Occipital lobe (tissue), 2 donors: ENCODE results near the gene VWA5B2. TPM values are rescaled to one million over a fixed set of nuclear protein-coding genes. Genes with fewer than 3 reads are reported as not detected.
"Not testable (repeated sequence)": the region's sequence is repeated elsewhere in the genome, so short reads cannot be mapped to it uniquely, and the experiment has no call there.

Source experiments
- DNase-seq: peaks from one replicate; lab custom pipeline; 2025; lab: John Stamatoyannopoulos, UW
- total RNA-seq: library from RNA; depleted of rRNA; stranded (reverse); fragments of >200 nt; gene quantifications from one replicate; pipeline ENCODE4 v1.2.3, GENCODE V29; 2014

VWA5B2 gene
- total RNA-seq, 1 donor from 2014 or later = 0.31 TPM

DNA sequence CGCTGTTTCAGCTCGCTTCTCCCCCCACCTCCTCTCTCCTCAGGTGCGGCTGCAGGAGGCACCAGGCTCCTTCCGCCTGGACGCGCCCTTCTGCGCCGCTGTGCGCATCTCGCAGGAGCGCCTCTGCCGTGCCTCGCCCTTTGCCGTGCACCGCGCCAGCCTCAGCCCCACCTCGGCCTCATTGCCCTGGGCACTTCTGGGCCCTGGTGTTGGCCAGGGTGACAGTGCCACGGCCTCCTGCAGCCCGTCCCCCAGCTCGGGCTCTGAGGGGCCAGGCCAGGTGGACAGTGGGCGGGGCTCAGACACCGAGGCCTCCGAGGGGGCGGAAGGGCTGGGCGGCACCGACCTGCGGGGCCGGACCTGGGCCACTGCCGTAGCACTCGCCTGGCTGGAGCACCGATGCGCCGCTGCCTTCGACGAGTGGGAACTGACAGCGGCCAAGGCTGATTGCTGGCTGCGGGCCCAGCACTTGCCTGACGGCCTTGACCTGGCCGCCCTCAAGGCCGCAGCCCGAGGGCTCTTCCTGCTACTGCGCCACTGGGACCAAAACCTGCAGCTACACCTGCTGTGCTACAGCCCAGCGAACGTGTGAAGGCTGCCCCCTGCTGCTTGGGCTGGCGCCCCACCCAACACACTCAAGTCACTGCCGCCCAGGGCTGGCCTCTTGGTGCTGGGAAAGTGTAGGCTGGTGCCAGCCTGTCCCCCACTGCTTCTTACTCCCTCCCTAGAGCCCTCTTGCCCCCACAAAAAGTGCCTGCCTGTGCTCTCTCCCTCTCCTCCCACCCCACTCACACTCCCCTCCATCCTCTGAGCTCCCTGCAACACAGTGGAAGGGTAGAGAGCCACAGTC lies 12.3 kb downstream of the VWA5B2 start:
- DNase-seq = no peak

DNA sequence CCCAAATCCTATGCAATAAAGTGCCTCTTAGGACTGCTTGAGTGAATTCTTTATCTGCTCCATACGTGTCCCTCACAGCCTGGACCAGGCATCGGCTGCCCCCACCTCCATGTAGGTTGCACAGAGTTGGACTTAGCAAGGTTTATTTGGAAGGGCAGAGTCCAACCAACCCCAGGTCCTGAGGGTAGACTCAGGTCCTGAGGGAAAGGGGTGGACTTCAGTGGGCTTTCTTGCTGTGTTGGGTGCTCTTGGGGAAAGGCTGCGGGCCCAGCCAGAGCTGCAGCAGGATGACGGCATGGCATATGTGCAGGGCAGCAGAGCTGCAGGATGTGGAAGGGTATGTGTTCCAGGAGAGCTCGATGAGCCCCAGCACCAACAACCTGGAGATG lies 12.9 kb downstream of the VWA5B2 start:
- DNase-seq = no peak

DNA sequence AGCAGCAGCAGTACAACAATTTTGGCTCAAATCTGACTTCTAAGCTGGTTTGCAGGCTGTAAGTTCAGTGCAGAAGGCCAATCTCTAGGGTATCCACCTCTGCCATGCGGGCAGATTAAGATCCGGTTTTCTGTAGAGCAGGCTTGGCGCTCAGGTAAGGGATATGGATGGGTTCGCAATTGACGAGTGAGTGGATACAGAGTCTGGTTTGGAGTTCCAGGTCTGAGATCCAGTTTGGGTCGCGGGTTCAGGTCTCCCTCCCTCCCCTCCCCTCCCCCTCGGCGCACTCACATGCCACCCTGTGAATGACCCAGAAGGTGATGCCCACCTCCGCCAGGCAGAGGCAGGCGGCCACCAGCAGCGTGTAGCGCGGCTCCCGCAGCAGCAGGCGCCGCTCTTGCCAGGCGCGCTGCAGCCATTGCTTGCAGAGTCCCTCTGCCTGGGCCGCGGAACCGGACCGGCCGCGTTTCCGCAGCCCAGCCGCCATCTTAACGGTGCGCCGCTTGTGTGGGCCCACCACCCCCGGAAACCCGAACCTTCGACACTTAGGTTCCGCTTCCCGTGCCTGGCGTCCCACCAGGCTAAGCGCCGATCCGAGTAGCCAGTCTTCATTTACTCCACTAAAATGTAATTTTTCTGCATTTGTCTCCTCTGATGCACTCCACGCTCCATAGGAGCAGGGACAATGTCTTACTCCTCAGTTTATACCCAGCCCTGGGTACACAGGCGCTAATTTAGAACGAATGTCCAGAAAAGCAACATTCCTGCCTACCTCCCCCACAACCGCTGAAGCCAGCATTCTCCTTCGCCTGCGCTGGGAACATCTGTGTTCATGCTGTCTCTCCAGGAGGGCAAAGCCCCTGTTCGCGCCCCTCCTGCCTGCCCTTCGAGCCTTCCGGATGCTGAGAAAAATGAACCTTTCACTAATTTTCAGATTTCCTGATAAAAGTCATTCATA lies 19.3 kb downstream of the VWA5B2 start, which contains the start of gene ALG3:
ALG3 (minus strand) TSS at position 509 of the 958 bp plus-strand sequence; CDS start at position 487, 22 bp downstream.
- DNase-seq = peak; percentile 78

DNA sequence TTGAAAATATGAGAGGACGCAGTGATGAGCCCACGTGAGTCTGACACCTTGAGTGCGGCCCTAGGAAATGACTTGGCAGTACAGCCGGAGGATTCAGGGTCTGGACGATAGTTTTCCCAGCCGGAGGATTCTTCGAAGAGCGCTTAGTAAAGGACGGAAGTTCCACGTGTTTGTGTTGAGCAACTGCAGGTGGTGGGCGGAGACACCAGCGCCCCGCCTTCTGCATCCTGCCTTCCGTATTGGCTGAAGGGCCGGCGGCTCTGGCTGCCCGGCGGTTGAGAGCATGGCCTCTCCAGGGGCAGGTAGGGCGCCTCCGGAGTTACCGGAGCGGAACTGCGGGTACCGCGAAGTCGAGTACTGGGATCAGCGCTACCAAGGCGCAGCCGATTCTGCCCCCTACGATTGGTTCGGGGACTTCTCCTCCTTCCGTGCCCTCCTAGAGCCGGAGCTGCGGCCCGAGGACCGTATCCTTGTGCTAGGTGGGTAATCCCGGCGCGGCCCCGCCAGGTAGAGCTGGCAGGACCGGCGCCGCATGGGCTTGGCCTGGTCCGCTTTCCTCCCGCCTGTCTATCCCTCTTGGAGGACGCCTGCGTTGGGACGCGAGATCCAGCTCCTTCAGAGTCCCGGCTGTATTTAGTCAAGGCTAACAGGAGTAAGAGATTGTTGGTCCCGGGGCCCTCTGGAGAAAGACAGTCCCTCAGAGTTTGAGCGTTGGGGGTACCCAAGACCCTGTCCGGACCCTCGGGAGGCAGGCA lies 20.2 kb downstream of the VWA5B2 start, which contains the start of gene EEF1AKMT4:
EEF1AKMT4 (plus strand) TSS at position 261 of the 755 bp plus-strand sequence; CDS start at position 284, 23 bp downstream.
- peak; percentile 89 for DNase-seq

DNA sequence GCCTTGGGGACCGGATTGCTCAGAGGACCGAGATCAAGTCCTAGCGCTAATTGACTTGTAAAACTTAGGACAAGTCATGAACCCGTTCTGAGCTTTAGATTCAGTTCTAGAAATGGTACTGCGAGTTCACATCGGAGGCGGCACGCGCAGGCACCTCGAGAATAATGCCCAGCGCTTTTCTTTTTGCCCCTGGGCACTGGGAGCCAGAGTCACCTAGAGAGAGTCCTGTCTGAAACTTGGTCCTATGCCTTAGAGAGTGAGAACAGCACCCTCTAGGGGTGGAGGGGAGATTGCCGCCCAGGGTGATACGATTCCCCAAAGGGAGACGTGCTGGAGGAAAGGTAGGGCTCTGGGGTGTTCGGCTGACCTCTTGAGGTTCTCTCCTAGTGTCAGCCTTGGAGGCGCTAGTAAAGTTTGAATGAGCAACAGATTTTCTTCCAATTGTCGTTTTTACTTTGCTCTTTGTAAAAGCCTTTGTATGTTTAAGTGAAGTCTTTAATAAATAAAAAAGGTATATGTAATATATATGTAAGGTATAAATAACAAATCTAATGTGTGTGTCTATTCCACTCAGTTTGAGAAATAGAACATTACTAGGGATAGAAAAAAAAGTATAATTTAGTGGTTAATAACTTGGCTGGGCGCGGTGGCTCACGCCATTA lies 20.9 kb downstream of the VWA5B2 start:
- DNase-seq = peak; percentile 28

DNA sequence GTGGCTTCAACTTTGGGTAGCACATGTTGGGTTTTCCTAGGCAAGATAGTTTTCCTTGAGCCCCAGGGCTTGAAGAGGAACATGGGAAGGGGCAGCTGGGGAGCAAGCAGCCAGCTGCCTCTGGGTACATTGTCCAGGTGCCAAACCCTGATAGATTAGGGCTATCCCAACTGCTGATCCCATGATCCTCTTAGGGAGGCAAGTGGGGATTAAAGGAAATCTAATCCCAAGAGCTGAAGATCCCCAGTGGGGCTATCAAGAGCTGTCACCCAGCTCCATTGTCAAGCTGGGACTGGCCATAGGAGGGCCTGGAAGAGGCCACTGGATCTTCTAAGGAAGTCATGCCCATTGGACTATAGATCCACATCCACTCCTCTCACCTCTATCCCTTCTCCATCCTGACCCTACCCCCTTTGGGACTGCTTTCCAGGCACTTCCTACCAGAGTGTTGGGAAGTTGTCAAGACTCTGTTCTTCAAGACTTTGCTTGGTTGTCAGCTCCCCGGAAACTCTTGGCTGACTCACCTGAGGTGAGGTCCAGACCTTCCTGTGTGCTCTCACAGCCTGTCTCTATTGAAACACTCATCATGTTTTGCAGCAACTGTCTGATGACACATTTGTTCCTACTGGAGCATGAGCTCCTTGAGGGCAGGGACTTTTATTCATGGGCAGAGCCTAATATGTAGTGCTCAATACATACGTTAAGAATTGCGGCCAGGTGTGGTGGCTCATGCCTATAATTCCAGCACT lies 26.1 kb downstream of the VWA5B2 start:
- no peak for DNase-seq

DNA sequence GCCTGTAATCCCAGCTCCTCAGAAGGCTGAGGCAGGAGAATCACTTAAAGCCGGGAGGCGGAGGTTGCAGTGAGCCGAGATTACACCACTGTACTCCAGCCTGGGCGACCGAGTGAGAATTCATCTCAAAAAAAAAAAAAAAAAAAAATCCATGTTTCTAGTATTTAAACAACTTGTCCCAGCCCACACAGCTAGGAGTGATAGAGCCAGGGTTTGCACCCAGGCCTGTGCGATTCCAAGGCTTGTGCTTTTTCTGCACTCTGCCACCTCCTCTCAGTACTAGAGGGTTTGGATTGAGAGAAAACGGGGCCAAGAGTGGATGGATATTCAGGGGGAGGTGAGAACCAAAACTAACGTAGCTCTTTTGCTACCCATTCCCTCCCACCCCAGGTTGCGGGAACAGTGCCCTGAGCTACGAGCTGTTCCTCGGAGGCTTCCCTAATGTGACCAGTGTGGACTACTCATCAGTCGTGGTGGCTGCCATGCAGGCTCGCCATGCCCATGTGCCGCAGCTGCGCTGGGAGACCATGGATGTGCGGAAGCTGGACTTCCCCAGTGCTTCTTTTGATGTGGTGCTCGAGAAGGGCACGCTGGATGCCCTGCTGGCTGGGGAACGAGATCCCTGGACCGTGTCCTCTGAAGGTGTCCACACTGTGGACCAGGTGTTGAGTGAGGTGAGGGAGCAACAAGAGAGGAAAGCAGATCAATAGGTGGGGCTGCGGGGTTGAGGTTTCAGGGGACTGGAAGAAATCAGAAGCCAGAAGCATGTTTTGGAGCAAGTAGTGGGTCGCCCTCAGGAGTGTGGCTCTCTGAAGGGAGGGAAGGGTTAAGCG lies 27.9 kb downstream of the VWA5B2 start:
- no peak for DNase-seq

DNA sequence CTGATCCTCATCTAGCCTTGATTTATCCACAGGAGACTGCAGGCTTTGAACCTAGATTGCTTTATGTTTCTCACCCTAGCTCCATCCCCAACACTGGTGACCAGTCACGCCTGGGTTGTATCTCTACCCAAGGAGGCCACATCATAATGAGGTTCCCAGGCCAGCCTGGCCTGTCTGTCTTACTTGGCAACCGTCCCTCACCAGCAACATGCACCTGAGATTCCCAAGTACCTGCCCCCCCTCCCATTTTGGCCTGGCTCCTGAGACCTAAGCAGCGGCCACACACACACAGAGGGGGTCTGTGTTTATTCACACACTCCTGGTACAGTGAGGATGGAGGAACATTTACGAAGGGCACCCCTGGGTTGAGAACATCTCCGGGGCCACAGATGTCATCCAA lies 29.5 kb downstream of the VWA5B2 start:
- no peak for DNase-seq

DNA sequence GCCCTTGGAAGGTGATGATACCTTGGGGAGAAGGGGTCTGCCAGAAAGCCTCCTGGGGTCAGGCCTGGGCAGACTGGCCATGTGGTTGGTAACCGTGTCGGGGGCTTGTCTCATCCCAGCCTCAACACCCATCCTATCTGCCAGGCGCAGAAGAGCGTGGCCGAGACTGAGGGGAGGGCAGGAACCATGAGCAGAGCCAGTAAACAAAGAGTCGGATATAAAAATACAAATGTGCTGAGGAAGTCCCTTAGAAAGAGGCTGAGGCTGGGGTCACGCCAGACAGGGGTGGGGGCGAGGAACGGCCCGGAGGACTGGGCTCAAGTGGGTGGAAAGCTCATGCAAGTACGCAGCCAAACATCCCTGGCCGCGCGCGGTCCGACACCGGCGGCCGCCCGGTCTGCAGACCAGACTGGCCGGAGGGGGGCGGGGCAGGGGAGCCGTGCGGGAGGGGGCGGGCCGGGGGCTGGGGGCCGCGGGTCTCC lies 30.1 kb downstream of the VWA5B2 start:
- DNase-seq = no peak

DNA sequence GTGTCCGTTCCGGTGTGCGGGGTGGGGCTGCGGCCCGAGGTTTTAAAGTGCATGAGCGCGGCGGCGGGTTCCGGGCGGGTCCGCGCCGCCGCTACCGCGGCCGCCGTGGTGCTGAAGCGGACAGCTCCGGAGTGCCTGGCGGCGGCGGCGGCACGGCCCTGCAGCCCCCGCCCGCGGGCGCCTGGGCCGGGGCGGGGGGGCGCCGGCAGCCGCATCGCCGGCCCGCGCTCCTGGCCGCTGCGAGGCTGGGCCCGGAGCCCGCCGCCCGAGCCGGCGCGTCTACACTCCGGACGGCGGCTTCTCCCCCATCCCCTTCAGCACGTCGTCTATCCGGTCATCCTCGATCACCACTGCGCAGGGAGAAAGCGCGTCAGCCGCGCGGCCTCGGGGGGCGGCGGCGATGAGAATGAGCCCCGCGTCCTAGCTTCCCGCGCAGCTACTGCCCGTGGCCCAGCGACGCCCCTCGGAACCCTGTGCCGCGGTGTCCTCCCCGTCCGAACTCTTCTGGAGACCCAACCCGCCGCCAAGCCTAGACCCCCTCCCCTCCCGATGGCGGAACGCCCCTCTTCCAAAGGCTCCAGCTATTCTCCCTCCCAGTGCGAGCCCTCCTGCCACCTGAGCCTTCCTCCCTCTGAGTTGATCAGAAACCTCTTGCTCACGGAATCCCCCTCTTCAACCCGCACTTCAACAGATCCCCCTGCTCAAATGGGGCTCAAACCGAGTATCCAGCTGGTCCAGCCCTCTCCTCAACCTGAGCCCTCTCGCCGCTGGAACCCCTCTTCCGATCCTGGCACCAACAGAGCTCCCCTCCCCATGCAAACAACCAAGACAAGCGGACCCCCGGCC lies 30.7 kb downstream of the VWA5B2 start:
- DNase-seq = no peak

DNA sequence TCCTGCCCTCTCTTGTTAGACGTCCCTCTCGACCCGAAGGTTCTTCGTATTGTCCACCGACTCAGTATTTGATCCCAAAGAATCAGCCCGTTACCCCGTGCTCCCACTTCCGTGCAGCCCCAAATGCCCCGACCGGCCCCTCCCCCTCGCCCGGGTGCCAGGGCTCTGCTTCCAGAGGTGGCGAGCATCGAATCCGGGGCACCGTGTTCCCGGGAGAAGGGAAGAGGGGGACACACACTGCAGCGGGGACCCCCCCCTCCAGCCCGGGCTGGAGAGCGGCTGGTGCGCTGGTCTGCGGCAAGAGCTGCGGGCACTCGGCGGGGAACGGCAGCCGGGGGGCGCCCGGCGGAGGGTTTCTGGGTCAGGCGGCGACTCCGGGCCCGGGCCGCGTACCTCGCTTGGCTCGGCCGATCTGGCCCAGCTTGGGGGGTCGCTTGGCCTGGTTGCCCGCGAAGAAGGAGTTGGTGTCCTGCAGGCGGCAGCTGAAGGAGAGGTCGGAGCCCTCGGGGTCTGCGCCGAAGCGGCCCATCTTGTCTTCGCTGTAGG lies 31.4 kb downstream of the VWA5B2 start:
- DNase-seq = no peak

DNA sequence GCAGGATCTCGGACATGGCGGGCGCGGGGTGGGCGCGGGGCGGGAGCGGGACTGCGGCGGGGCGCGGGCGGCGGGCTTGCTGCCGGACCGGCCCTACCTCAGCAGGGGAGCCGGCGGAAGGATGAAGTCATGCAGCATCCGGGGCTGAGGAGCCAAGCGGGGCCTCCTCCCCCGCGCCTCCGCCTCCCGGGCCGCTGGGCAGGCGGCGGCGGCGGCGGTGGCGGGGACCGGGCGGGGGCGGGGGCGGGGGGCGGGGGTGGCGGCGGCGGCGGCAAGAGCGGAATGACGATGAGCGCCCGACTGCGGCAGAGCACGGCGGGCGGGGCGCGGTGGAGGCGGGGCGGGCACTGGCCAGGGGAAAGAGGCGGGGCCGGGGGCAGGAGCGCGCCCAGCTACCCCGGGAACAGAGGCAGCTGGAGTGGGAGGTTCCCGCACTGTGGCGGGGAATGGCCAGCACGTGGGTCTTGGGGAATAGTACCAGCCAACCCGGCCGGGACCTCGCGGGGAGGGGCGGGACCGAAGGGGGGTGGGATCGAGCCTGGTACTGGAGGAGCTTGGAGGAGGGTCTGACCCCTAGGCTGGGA lies 32.0 kb downstream of the VWA5B2 start, which contains the start of gene CAMK2N2:
CAMK2N2 (minus strand) TSS at position 284 of the 584 bp plus-strand sequence; CDS start at position 16, 268 bp downstream.
- peak; percentile 61 for DNase-seq

DNA sequence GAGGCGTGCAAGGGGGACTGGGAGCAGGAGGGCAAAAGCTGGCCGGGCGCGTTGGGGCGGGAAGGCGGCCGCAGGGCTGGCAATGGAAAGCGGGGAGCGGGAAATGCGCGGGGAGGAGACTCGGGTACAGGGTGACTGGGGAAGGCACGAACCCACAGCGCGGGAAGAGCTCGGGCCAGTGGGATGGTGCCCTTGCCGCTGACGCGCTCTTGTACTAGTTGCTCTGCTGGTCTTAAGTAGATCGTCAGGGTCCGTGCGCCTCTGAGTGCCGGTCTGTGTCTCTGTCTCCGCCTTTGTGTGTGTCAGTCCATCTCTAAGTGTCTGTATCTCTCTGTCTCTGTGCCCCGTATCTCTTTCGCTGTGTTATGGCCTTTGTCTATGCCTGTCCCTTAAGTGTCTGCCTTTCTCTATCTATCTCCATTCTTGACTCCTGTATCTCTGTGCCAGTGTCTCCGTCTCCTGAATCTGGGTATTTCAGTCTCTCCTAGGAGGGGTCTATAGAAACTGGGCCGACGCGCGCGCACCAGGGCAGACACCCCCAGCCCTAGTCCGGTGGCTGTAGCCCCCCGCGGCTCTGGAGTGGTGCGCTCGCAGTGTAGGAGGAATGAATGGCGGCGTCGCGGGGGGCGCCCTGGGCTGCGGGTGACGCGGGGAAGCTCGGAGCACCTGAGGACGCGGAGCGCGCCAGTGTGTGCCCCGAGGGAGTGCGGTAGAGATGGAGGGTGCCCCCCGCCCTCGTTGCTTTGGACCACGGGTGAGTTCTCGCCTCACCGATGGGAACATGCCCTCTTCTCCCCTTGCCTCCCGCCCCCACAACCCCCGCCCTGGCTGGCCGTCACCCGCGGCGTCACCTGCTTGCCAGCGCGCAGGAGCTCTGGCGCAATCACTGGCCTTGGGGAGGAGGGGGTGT lies 32.7 kb downstream of the VWA5B2 start:
- DNase-seq = no peak

DNA sequence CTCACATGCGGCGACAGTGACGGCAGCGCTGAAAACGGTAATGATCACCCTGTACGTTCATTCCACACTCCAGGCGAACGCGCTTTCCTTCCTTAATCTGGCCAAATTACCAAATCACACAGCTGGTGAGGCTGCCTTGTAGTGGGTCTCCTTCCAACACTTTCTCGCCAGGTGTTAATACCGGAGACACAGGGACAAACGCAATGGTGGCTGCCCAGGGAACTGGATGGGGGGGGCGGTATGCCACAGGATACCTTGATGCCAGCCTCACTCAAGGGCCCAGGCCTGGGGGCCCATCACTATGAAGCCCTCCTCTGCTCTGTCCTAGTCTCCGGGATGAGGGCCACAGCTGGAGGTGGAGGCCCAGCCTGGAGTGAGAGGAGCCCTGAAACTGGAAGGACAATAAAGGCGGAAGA lies 33.4 kb downstream of the VWA5B2 start:
- DNase-seq = no peak

DNA sequence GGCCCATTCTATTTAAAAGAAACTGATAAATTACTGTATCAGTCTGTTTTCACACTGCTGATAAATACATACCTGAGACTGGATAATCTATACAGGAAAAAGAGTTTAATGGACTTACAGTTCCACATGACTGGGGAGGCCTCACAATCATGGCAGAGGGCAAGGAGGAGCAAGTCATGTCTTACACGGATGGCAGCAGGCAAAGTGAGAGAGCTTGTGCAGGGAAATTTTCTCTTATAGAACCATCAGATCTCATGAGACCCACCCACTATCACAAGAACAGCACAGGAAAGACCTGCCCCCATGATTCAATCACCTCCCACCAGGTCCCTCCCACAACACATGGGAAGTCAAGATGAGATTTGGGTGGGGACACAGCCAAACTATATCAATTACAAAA lies 37.9 kb downstream of the VWA5B2 start:
- not testable (repeated sequence) for DNase-seq

DNA sequence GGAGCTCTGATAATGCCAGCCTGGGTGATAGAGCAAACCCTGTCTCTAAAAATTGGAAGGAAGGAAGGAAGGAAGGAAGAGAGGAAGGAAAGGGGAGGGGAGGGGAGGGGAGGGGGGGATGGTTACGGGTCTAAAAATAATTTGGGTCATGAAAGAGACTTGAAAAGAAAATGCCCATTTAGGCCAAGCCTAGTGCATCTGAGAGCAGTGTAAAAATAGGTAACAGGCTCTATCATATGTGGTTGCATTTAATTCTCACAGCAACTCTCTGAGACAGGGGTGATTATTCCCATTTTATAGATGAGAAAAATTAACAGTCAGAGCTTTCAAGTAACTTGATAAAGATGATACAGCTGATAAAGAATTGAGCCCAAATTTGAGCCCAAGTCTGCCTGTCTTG lies 42.9 kb downstream of the VWA5B2 start:
- no peak for DNase-seq
